Neural crest cell (in vitro differentiated cells): ENCODE data around the gene CHST11. TPM values are rescaled to one million over a fixed set of nuclear protein-coding genes. Genes with fewer than 3 reads are reported as not detected.

Source experiments
- DNase-seq: peaks from one replicate; pipeline ENCODE4 v3.0.0; 2021; ENCODE audit warnings: low read depth, mixed read lengths, low spot score
- H3K27ac Mint-ChIP-seq: one replicate; pipeline ENCODE4 v1.8.0; 2021; ENCODE audit warnings: mild to moderate bottlenecking, mixed read lengths; ENCODE audit not compliant: unreplicated experiment
- H3K27me3 Mint-ChIP-seq: 2 replicates; pipeline ENCODE4 v1.8.0; 2021; ENCODE audit warnings: low read depth, mild to moderate bottlenecking, mixed read lengths
- H3K36me3 Mint-ChIP-seq: 2 replicates; pipeline ENCODE4 v1.8.0; 2021; ENCODE audit warnings: low read depth, mild to moderate bottlenecking, mixed read lengths
- H3K4me1 Mint-ChIP-seq: 2 replicates; pipeline ENCODE4 v1.8.0; 2021; ENCODE audit warnings: mixed read lengths
- H3K4me3 Mint-ChIP-seq: one replicate; pipeline ENCODE4 v1.8.0; 2021; ENCODE audit warnings: mild to moderate bottlenecking, mixed read lengths
- H3K9me3 Mint-ChIP-seq: 2 replicates; pipeline ENCODE4 v1.8.0; 2021; ENCODE audit warnings: mixed read lengths
- total RNA-seq: library from RNA; stranded (reverse); gene quantifications from 2 replicates; pipeline ENCODE4 v1.2.1, GENCODE V29; 2021
- TF ChIP-seq, protein P1 (sequence below): fragments of 200-600 bp; sonication (generic); conservative IDR thresholded peaks from 2 replicates; pipeline ENCODE4 v1.5.0; 2021; ENCODE audit warnings: antibody characterized with exemption, mild to moderate bottlenecking

The CHST11 gene
- total RNA-seq, 1 donor from 2014 or later, result 10.0 TPM

DNA sequence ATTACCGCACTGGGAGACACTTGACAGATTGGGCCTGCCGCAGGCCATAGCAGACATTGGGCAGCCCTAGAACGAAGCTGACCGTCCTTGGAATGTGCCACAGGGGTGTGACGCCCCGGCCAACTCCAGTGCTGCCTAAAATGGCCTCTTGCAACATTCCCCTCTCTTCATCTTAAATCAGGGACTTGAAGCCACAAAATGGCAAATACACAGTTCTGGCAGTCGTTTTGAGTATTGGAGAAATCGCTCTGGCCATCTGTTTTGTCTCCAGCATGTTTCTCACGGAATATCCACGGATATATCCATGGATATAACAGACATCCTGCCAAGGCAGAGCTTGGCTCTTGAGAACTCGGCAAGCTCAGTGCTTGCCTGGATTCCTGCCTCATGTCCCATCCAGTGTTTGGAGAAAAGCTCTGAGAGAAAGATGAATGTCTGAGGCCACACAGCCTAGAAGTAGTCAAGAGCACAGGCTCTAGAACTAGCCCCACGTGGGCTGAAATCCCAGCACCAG lies 158.4 kb downstream of the CHST11 start:
- H3K27ac Mint-ChIP-seq, result no peak overlapping the region

DNA sequence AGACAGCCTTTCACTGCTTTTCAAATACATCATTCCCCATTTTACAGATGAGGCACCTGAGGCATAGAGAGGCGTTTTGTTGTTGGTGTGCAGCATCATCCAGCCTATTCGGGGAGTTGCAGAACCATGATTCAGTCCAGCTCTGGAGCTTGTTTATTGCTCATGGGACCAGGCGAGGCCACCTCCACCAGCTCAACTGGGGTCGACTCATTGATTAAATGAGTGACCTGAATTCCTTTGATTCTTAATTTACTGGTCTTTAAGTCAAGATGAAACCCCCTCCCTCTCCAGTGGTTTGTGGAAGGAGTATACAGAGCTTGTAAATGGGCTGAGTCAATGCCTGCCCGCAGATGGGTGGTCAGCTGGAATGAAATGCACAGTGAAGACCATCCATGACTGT lies 161.9 kb downstream of the CHST11 start:
- no peak for DNase-seq
- no peak overlapping the region for H3K27ac Mint-ChIP-seq
- peaks cover 10% of the 10 kb centered on the region for H3K4me1 Mint-ChIP-seq
- no peaks in the 10 kb centered on the region for H3K36me3 Mint-ChIP-seq
- H3K4me3 Mint-ChIP-seq, result no peak overlapping the region
- no peaks in the 10 kb centered on the region for H3K27me3 Mint-ChIP-seq
- no peaks in the 10 kb centered on the region for H3K9me3 Mint-ChIP-seq
- TF ChIP-seq, protein P1, sequence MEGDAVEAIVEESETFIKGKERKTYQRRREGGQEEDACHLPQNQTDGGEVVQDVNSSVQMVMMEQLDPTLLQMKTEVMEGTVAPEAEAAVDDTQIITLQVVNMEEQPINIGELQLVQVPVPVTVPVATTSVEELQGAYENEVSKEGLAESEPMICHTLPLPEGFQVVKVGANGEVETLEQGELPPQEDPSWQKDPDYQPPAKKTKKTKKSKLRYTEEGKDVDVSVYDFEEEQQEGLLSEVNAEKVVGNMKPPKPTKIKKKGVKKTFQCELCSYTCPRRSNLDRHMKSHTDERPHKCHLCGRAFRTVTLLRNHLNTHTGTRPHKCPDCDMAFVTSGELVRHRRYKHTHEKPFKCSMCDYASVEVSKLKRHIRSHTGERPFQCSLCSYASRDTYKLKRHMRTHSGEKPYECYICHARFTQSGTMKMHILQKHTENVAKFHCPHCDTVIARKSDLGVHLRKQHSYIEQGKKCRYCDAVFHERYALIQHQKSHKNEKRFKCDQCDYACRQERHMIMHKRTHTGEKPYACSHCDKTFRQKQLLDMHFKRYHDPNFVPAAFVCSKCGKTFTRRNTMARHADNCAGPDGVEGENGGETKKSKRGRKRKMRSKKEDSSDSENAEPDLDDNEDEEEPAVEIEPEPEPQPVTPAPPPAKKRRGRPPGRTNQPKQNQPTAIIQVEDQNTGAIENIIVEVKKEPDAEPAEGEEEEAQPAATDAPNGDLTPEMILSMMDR, result no peak

More for the DNA sequence above, 158.4 kb downstream of the CHST11 start:
- no peak for DNase-seq
- peaks cover 14% of the 10 kb centered on the region for H3K4me1 Mint-ChIP-seq
- no peaks in the 10 kb centered on the region for H3K27me3 Mint-ChIP-seq
- H3K36me3 Mint-ChIP-seq, result no peaks in the 10 kb centered on the region
- H3K9me3 Mint-ChIP-seq, result no peaks in the 10 kb centered on the region
- H3K4me3 Mint-ChIP-seq, result no peak overlapping the region
- TF ChIP-seq, protein P1, result no peak

DNA sequence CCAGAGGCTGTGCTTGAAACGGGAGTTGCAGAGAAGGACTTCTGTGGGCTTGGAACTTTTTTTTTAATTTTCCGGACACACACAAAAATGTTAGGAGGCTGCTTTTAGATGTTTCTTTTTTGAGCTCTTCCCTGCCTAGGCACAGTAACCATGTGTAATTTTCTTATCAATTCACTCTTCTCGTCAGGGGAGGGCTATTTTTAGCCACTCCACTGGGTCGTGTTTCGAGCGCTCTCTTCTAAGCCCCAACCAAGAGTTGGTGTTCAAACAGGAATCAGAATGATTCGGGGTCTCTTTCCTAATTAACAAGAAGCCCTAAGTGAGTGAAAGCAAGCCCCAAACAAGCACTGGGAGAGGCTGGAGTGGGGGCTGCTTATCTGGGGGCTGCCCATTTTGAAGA lies 162.6 kb downstream of the CHST11 start:
- Mint-ChIP-seq H3K27me3 (no peaks in the 10 kb centered on the region), H3K36me3 (no peaks in the 10 kb centered on the region), H3K9me3 (no peaks in the 10 kb centered on the region), H3K4me3 (no peak overlapping the region), H3K4me1 (peaks cover 16% of the 10 kb centered on the region), H3K27ac (no peak overlapping the region)
- DNase-seq, result no peak
- TF ChIP-seq, protein P1, result no peak

DNA sequence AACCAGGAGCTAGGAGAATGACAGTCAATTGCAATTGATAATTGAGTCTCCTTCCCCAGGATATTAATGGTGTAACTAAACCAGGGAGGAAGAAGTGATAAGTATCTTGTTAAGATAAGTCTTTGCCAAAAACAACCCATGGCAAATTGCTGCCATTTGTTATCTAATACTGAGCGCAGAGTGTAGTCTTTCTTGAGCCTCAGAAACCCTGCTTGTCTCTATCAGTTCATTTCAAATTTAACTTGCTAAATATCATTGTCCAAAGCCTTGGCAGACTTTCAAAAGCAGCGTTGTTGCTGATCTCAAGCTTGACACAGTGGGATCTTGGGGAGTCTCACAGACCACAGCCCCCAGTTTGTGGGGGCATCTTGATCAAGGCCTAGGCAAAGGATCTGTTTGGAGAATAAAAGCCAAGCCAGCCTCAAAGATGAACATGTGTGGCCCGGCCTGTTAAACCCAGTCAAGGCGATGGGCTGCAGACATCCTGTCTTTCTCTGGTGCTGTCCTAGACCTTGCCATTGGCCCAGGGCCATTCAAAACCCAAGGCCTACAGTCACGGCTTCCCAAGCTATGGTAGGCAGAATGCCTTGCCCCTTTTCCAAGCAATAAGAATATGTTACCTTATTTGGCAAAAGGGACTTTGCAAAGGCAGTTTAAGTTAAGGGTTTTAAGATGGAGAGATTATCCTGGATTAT lies 164.2 kb downstream of the CHST11 start:
- Mint-ChIP-seq H3K4me1 (peaks cover 18% of the 10 kb centered on the region), H3K9me3 (no peaks in the 10 kb centered on the region), H3K4me3 (no peak overlapping the region), H3K27ac (no peak overlapping the region), H3K27me3 (no peaks in the 10 kb centered on the region), H3K36me3 (no peaks in the 10 kb centered on the region)
- TF ChIP-seq, protein P1, result no peak
- no peak for DNase-seq

DNA sequence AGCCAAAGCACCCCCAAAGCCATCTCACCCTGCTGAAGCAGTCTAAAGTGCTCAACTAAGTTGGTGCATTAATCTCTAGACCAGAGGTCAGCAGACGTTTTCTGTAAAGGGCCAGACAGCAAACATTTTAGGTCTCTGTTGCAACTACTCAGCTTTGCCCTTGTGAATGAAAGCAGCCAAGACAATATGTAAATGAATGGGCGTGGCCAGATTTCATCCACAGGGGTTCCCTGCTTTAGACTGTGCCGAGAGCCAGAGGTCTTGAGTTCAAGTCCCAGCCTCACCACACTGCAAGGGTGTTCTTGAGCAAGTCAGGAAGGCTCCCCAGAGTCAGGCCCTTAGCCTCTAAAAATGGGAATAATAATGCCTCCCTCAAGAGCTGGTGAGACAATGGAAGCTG lies 166.2 kb downstream of the CHST11 start:
- no peaks in the 10 kb centered on the region for H3K9me3 Mint-ChIP-seq
- peaks cover 32% of the 10 kb centered on the region for H3K4me1 Mint-ChIP-seq
- DNase-seq, result no peak
- TF ChIP-seq, protein P1, result no peak
- no peaks in the 10 kb centered on the region for H3K27me3 Mint-ChIP-seq
- H3K36me3 Mint-ChIP-seq, result no peaks in the 10 kb centered on the region
- no peak overlapping the region for H3K27ac Mint-ChIP-seq
- H3K4me3 Mint-ChIP-seq, result no peak overlapping the region
